Type B pancreatic cell (in vitro differentiated cells): ENCODE results near the gene AGA. TPM values are rescaled to one million over a fixed set of nuclear protein-coding genes. Genes with fewer than 3 reads are reported as not detected.

Experiments used
- DNase-seq: peaks from one replicate; pipeline ENCODE4 v3.0.0; 2021; ENCODE audit warnings: mixed read lengths; ENCODE audit not compliant: unreplicated experiment; ENCODE audit errors: extremely low spot score
- H3K27ac Mint-ChIP-seq: 2 replicates; pipeline ENCODE4 v1.8.0; 2021; ENCODE audit warnings: mild to moderate bottlenecking, mixed read lengths
- H3K27me3 Mint-ChIP-seq: 2 replicates; pipeline ENCODE4 v1.8.0; 2021; ENCODE audit warnings: mixed read lengths
- H3K36me3 Mint-ChIP-seq: 2 replicates; pipeline ENCODE4 v1.8.0; 2021; ENCODE audit warnings: mixed read lengths
- H3K4me1 Mint-ChIP-seq: one replicate; pipeline ENCODE4 v1.8.0; 2021; ENCODE audit warnings: mixed read lengths; ENCODE audit not compliant: unreplicated experiment
- H3K4me3 Mint-ChIP-seq: 2 replicates; pipeline ENCODE4 v1.8.0; 2021; ENCODE audit warnings: mild to moderate bottlenecking, mixed read lengths
- H3K9me3 Mint-ChIP-seq: 2 replicates; pipeline ENCODE4 v1.8.0; 2021; ENCODE audit warnings: mixed read lengths
- CTCF ChIP-seq: fragments of 200-600 bp; sonication (generic); conservative IDR thresholded peaks from 2 replicates; pipeline ENCODE4 v1.5.0; 2021; ENCODE audit warnings: antibody characterized with exemption, mild to moderate bottlenecking
- total RNA-seq: library from RNA; stranded (reverse); gene quantifications from 2 replicates; pipeline ENCODE4 v1.2.1, GENCODE V29; 2021; ENCODE audit warnings: low replicate concordance

Gene AGA
- total RNA-seq, 1 donor from 2014 or later = 12.8 TPM

- DNase-seq = no peak
- Mint-ChIP-seq H3K36me3 (no peaks in the 10 kb centered on the region), H3K4me3 (no peak overlapping the region), H3K9me3 (peaks cover 17% of the 10 kb centered on the region), H3K27ac (no peak overlapping the region), H3K27me3 (no peaks in the 10 kb centered on the region), H3K4me1 (peaks cover 21% of the 10 kb centered on the region)
- TF ChIP-seq CTCF = no peak
These were observed 40.5 kb downstream of the AGA start for GRCh38 chr4:177401658-177402273.

GRCh38 chr4:177400030-177400429 lies 42.2 kb downstream of the AGA start:
- no peak for DNase-seq
- H3K36me3 Mint-ChIP-seq = no peaks in the 10 kb centered on the region
- H3K27ac Mint-ChIP-seq = no peak overlapping the region
- TF ChIP-seq CTCF = no peak
- peaks cover 17% of the 10 kb centered on the region for H3K9me3 Mint-ChIP-seq
- no peaks in the 10 kb centered on the region for H3K27me3 Mint-ChIP-seq
- H3K4me1 Mint-ChIP-seq = peaks cover 21% of the 10 kb centered on the region
- no peak overlapping the region for H3K4me3 Mint-ChIP-seq

GRCh38 chr4:177396352-177396751 lies 45.9 kb downstream of the AGA start:
- Mint-ChIP-seq H3K9me3 (peaks cover 7% of the 10 kb centered on the region), H3K4me1 (no peaks in the 10 kb centered on the region), H3K27me3 (no peaks in the 10 kb centered on the region), H3K36me3 (no peaks in the 10 kb centered on the region), H3K4me3 (no peak overlapping the region), H3K27ac (no peak overlapping the region)
- TF ChIP-seq CTCF = no peak
- no peak for DNase-seq

- DNase-seq = no peak
- H3K36me3 Mint-ChIP-seq = no peaks in the 10 kb centered on the region
- H3K9me3 Mint-ChIP-seq = peaks cover 7% of the 10 kb centered on the region
- no peak for TF ChIP-seq CTCF
- peaks cover 8% of the 10 kb centered on the region for H3K4me1 Mint-ChIP-seq
- no peak overlapping the region for H3K4me3 Mint-ChIP-seq
- no peak overlapping the region for H3K27ac Mint-ChIP-seq
- H3K27me3 Mint-ChIP-seq = no peaks in the 10 kb centered on the region
These were observed 49.0 kb downstream of the AGA start for GRCh38 chr4:177393236-177393635.

GRCh38 chr4:177391953-177392352 lies 50.3 kb downstream of the AGA start:
- DNase-seq = no peak
- Mint-ChIP-seq H3K4me3 (no peak overlapping the region), H3K4me1 (peaks cover 8% of the 10 kb centered on the region), H3K36me3 (no peaks in the 10 kb centered on the region), H3K27me3 (no peaks in the 10 kb centered on the region), H3K9me3 (no peaks in the 10 kb centered on the region), H3K27ac (no peak overlapping the region)
- TF ChIP-seq CTCF = no peak

- no peak for DNase-seq
- Mint-ChIP-seq H3K27ac (no peak overlapping the region), H3K9me3 (no peaks in the 10 kb centered on the region), H3K4me1 (peaks cover 8% of the 10 kb centered on the region), H3K4me3 (no peak overlapping the region), H3K36me3 (no peaks in the 10 kb centered on the region), H3K27me3 (no peaks in the 10 kb centered on the region)
- no peak for TF ChIP-seq CTCF
These were observed 51.0 kb downstream of the AGA start for GRCh38 chr4:177391287-177391686.
